Jurkat, Clone E6-1 (cell line): Measurements from ENCODE around the gene UMAD1. TPM values are rescaled to one million over a fixed set of nuclear protein-coding genes. Genes with fewer than 3 reads are reported as not detected.

Experiments
- DNase-seq: peaks from one replicate; pipeline ENCODE4 v3.0.0-alpha.2; 2011; ENCODE audit warnings: low read depth, low spot score
- H3K4me3 ChIP-seq: 2 replicates; pipeline ENCODE4 v1.5.1; 2011; ENCODE audit warnings: mild to moderate bottlenecking, low read length, control low read depth, moderate library complexity
- polyA plus RNA-seq: library from polyadenylated mRNA; unstranded; fragments of >200 nt; gene quantifications from one replicate; pipeline ENCODE4 v1.2.1, GENCODE V29; 2012; ENCODE audit warnings: missing spikeins; ENCODE audit not compliant: insufficient read length, insufficient read depth

UMAD1 gene
- 20.1 TPM for polyA plus RNA-seq

DNA sequence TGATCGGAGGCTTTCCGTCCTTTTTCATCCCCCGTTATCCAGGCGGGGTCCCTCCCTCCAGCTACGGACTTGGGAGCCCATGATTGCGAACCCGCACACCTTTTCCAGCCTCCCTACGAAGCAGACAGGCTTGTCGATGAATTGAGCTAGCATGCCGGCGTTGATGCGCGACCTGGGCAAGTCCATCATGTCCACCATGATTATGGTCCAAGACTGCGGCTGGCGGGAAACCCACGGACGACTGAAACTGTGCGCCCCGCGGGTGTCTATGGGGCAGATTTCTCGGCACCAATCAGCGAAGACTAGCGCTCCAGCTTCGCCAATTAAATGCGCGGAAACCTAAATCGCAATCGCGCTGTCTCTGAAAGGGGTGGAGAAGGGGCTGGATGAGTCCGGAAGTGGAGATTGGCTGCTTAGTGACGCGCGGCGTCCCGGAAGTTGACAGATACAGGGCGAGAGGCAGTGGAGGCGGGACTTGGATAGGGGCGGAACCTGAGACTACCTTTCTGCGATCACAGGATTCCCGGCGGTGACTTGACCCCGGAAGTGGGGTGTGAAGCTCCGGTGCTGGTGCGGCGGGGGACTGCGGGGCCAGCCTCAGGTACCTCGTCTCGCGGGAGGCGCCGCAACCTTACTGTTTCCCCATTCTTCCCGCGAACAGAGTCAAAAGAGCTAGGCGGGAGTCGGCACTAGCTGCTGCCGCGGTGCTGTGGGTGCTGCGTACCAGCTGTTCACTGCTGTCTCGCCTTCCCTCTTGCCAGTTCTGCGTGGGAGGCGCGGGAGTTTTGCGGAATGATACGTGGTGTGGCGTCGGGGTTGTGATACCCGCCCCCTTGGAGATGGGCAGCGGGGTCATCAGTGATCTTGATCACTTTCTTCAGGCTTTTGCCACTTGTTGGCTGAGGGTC is at the start of gene UMAD1:
Gene UMAD1, plus strand, starts transcription at position 532 of the 908 bp plus-strand sequence. CDS start 32,620 bp downstream, outside the sequence.
- DNase-seq: peak; percentile 99

DNA sequence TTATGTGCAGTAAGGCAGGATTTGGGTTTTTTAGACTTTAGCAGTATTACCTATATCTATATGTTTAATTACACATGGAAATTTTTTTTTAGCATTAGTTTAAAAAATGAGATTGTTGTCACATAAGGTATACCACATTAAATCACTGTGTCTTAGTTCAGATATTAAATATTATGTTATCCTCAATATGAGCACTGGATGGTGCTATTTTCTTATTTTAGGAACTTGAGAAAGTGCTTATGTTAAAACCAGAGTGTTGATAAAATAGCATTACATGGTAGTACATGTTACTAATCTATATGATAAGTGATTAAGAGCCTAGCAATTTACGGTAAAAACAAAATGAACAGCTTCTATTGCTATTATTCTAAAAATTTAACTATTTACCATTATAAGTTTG is 45.1 kb upstream of the UMAD1 start:
- no peak overlapping the region for H3K4me3 ChIP-seq
- DNase-seq: peak; percentile 17

More for the DNA sequence above, at the start of gene UMAD1:
- H3K4me3 ChIP-seq: peak within 1 kb of the TSS; percentile 96

DNA sequence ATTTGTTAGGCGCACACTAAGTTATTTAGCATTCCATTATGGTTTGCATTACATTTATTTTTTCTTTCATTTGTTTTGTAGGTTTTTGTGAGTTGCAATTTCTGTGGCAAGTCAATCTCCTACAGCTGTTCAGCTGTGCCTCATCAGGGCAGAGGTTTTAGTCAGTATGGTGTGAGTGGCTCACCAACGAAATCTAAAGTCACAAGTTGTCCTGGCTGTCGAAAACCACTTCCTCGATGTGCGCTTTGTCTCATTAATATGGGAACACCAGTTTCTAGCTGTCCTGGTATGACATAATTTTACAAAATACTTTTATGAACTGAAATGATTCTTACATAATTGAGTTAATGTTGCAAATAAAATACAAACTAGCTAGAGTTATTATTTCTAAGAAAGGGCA is 44.4 kb upstream of the UMAD1 start:
- DNase-seq: peak; percentile 28
- no peak overlapping the region for H3K4me3 ChIP-seq

DNA sequence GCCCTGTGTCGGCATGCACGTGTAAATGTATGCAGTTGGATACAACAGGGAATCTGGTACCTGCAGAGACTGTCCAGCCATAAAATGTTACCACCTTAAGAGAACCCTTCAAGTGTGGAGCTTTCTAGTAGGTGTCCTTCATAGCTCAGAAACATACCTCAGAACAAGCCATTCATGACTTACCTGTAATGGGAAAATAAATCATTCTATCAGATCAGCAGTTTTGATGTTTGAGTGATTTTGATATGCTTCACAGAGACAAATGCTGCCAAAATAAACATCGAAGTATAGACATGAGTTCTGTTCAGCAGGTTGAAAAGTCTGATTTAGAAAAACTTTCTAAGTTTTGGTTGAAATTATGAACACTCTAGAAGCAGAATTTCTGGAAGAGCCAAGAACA is 33.5 kb upstream of the UMAD1 start:
- DNase-seq: no peak

GRCh38 chr7:7609330-7609729 is 31.2 kb upstream of the UMAD1 start:
- no peak overlapping the region for H3K4me3 ChIP-seq
- DNase-seq: no peak

More for the DNA sequence above, 33.5 kb upstream of the UMAD1 start:
- no peak overlapping the region for H3K4me3 ChIP-seq

DNA sequence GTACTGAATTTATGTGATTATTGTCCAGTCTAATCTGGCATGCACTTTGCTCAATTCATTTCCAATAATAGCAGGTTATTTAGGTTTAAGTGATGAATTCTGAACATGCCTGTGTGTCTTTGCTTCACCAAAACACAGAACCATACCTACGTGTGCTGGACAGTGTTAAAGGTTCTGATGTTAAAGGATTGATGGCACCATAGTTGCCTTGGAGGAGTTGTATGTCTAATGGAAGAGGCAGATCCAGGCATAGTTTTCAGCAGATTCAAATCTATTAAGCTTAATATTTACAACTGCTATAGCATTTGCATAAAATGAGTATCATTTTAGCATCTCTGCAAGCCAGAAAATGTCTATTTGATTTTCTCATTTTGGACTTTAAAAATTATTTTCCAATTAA is 28.0 kb upstream of the UMAD1 start:
- no peak for DNase-seq
- H3K4me3 ChIP-seq: no peak overlapping the region

DNA sequence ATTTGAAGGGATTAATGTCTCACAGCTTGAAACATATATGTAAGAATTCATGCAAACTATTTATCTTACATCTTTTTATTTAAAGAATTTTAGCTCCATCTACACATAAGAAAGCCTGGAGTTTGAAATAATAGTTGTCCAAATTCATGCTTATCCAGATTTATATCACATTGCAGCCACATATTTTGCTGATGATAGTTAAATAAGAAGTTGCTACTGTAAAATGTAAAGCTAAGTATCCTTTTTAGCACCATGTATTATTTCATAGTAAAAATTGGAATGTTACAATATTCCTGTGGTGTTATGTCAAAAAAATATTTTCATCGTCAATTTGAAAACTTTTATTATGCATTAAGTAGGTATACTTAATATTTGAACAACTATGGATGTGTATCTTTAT is 27.3 kb upstream of the UMAD1 start:
- no peak overlapping the region for H3K4me3 ChIP-seq
- DNase-seq: no peak

DNA sequence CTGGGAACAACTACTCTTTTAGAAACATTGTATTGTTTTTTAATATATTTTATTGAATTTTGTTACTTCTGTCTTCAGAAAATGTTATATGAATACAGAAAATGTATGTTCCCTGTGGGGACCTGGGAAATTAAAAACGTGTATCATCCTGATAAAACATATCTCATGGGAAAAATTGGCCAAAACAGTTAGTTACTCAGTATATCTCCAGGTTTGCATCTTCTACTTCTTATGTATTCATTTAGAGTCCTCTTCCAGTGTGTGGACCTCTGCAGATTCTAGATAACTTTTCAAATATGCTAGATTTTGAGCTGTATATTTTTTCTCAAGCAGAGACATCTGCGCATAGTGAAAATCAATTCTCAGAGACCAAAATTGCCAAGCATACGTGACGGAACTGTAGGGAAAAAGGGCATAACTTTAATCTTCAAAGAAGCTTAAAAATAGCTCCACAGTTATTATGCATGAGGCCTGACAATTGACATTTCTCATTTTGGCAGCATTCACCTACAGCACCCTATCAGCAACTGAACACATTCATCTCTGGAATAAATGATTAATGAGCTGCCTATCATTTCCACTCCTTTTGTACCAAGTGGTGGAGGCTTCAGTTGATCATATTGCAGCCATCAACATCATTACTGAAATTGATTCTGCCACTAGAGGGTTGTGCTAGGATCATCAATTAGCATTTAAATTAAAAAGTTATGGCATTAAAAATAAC is 26.4 kb upstream of the UMAD1 start:
- H3K4me3 ChIP-seq: no peak overlapping the region
- DNase-seq: no peak

GRCh38 chr7:7617550-7617949 is 23.0 kb upstream of the UMAD1 start:
- DNase-seq: no peak
- no peak overlapping the region for H3K4me3 ChIP-seq

DNA sequence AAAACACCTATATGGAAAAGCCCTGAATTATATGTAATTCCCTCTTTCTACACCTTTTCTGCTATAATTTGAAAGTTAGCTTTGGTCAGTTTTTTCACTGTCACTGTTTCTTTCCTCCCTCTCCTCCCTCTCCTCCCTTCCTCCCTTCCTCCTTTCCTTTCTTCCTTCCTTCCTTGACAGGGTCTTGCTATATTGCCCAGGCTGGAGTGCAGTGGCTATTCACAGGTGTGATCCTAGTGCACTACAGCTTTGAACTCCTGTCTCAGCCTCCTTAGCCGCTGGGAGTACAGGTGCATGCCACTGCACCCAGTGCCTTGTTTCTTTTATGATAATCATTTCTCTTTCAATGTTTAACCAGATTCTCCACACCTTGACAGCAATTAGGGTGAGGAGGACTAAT is 22.1 kb upstream of the UMAD1 start:
- DNase-seq: no peak
- H3K4me3 ChIP-seq: no peak overlapping the region

GRCh38 chr7:7620236-7620635 is 20.3 kb upstream of the UMAD1 start:
- no peak overlapping the region for H3K4me3 ChIP-seq
- no peak for DNase-seq

GRCh38 chr7:7620644-7621210 is 19.8 kb upstream of the UMAD1 start:
- DNase-seq: no peak

GRCh38 chr7:7628476-7628875 is 12.1 kb upstream of the UMAD1 start:
- H3K4me3 ChIP-seq: no peak overlapping the region
- no peak for DNase-seq

More at GRCh38 chr7:7620644-7621210, 19.8 kb upstream of the UMAD1 start:
- no peak overlapping the region for H3K4me3 ChIP-seq

DNA sequence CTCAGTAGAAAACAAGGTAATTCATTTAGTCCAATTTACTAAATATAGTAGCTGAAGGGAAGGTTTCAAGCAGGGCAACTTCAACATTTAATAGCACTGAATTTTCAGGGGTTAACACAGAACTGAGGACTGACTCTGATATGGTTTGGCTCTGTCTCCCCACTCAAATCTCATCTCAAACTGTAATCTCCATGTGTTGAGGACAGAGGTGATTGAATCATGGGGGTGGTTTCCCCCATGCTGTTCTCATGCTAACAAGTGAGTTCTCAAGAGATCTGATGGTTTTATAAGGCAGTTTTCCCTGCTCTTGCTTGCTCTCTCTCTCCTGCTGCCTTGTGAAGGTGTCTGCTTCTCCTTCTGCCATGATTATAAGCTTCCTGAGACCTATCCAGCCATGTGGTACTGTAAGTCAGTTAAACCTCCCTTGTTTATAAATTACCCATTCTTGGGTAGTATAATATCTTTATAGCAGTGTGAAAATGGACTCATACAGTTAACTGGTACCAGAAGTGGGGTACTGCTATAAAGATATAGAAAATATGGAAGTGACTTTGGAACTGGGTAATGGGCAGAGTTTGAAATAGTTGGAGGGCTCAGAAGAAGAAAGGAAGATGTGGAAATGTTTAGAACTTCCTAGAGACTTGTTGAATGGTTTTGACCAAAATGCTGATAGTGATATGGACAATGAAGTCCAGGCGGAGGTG is 9.8 kb upstream of the UMAD1 start:
- no peak overlapping the region for H3K4me3 ChIP-seq
- DNase-seq: no peak

- peak overlapping the region; percentile 96 for H3K4me3 ChIP-seq
- DNase-seq: no peak
Observed at GRCh38 chr7:7639421-7639820, 1.1 kb upstream of the UMAD1 start.

- H3K4me3 ChIP-seq: peak overlapping the region; percentile 96
- peak; percentile 32 for DNase-seq
Observed at GRCh38 chr7:7639847-7640220, 718 bp upstream of the UMAD1 start.

- peak overlapping the region; percentile 96 for H3K4me3 ChIP-seq
- DNase-seq: no peak
Observed at GRCh38 chr7:7641129-7641663, 644 bp downstream of the UMAD1 start.

- DNase-seq: no peak
- H3K4me3 ChIP-seq: no peak overlapping the region
Observed at GRCh38 chr7:7642081-7642480, 1.5 kb downstream of the UMAD1 start.

- DNase-seq: no peak
- no peak overlapping the region for H3K4me3 ChIP-seq
Observed at GRCh38 chr7:7647495-7648036, 7.0 kb downstream of the UMAD1 start.
